Measurements from ENCODE around the gene PLCXD1.

PLCXD1 gene

DNA sequence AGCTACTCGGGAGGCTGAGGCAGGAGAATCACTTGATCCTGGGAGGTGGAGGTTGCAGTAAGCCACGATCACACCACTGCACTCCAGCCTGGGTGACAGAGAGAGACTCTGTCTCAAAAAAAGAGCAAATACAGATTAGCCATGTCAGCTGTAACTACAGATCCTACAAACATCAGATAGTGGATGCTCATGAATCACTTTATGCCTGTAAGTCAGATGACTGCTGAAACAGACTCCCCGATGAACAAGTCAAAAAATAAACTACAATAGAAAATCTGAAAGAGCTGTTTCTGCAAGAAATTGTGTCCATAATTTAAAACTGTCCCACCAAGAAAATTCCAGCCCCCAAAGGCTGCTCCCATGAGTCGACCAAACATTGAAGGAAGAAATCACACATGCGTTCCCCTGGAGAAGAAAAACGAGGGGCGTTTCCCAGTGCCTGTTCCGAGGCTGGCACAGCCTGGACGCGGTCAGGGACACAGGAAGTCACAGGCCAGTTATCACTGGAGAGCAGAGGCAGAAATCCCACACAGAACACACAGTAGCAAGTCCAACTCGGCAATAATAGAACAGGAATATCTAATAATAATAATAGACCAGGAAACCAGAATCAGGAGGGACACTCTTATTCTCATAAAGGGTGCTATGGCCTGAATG, 67.4 kb downstream of the PLCXD1 start:
- DNase-seq: no peak
- H3K4me2 ChIP-seq (ENCODE audit: insufficient read depth, low read length): no peak overlapping the region
- TF ChIP-seq EZH2 (IDR thresholded peaks at IDR 0.05; ENCODE audit: borderline replicate concordance, low read depth, low read length, severe bottlenecking): no peak
- TF ChIP-seq, protein P1, sequence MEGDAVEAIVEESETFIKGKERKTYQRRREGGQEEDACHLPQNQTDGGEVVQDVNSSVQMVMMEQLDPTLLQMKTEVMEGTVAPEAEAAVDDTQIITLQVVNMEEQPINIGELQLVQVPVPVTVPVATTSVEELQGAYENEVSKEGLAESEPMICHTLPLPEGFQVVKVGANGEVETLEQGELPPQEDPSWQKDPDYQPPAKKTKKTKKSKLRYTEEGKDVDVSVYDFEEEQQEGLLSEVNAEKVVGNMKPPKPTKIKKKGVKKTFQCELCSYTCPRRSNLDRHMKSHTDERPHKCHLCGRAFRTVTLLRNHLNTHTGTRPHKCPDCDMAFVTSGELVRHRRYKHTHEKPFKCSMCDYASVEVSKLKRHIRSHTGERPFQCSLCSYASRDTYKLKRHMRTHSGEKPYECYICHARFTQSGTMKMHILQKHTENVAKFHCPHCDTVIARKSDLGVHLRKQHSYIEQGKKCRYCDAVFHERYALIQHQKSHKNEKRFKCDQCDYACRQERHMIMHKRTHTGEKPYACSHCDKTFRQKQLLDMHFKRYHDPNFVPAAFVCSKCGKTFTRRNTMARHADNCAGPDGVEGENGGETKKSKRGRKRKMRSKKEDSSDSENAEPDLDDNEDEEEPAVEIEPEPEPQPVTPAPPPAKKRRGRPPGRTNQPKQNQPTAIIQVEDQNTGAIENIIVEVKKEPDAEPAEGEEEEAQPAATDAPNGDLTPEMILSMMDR (IDR thresholded peaks at IDR 0.05; ENCODE audit: borderline replicate concordance, extremely low read depth, low read length, poor library complexity, severe bottlenecking): no peak
- H2AFZ ChIP-seq (ENCODE audit: low read depth, low read length): no peak overlapping the region
- no peak for ATAC-seq (ENCODE audit: insufficient read depth, low read depth)
- H3K36me3 ChIP-seq (ENCODE audit: insufficient read depth, low read length): peaks cover 78% of the 10 kb centered on the region
- no peak overlapping the region for H3K9ac ChIP-seq (ENCODE audit: low read depth, low read length)
- no peaks in the 10 kb centered on the region for H3K27me3 ChIP-seq (ENCODE audit: insufficient read depth, low read length, poor library complexity)
- H4K20me1 ChIP-seq (ENCODE audit: insufficient read depth, low read length): peaks cover 13% of the 10 kb centered on the region
- H3K4me3 ChIP-seq (ENCODE audit: low read depth in 1 of 2, low read length in 2 of 2): no peak overlapping the region
- peaks cover 16% of the 10 kb centered on the region for H3K9me3 ChIP-seq (ENCODE audit: insufficient read depth, low read length, severe bottlenecking)
- H3K4me1 ChIP-seq (ENCODE audit: insufficient read depth, low read length): no peaks in the 10 kb centered on the region
- H3K27ac ChIP-seq (ENCODE audit: low read length): no peak overlapping the region
- H3K79me2 ChIP-seq (ENCODE audit: insufficient read depth, low read length): peaks cover 49% of the 10 kb centered on the region

DNA sequence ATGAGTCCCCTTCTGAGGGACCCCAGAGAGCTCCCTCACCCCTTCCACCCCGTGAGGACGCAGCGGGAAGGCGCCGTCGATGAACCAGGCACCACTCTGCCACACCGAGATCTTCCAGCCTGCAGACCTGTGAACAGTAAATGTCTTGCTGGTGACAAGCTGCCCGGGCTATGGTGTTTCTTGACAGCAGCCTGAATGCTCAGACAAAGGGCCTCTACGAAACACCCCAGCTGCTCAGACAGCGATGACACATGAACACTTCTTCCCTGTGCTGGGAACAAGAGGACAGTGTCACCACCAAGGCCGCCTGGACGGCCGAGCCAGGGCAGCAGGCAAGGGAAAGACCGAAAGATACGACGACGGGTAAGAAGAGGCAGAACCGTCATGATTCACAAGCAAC, 68.0 kb downstream of the PLCXD1 start:
- Histone ChIP-seq H3K4me2 (ENCODE audit: insufficient read depth, low read length) (no peak overlapping the region), H3K4me1 (ENCODE audit: insufficient read depth, low read length) (no peaks in the 10 kb centered on the region), H3K79me2 (ENCODE audit: insufficient read depth, low read length) (peaks cover 55% of the 10 kb centered on the region), H3K4me3 (ENCODE audit: low read depth in 1 of 2, low read length in 2 of 2) (no peak overlapping the region), H3K27ac (ENCODE audit: low read length) (no peak overlapping the region), H2AFZ (ENCODE audit: low read depth, low read length) (no peak overlapping the region), H4K20me1 (ENCODE audit: insufficient read depth, low read length) (peaks cover 13% of the 10 kb centered on the region), H3K27me3 (ENCODE audit: insufficient read depth, low read length, poor library complexity) (no peaks in the 10 kb centered on the region), H3K36me3 (ENCODE audit: insufficient read depth, low read length) (peaks cover 73% of the 10 kb centered on the region), H3K9me3 (ENCODE audit: insufficient read depth, low read length, severe bottlenecking) (peaks cover 13% of the 10 kb centered on the region), H3K9ac (ENCODE audit: low read depth, low read length) (no peak overlapping the region)
- no peak for ATAC-seq (ENCODE audit: insufficient read depth, low read depth)
- no peak for DNase-seq
- TF ChIP-seq, protein P1 (IDR thresholded peaks at IDR 0.05; ENCODE audit: borderline replicate concordance, extremely low read depth, low read length, poor library complexity, severe bottlenecking): no peak
- TF ChIP-seq EZH2 (IDR thresholded peaks at IDR 0.05; ENCODE audit: borderline replicate concordance, low read depth, low read length, severe bottlenecking): no peak

DNA sequence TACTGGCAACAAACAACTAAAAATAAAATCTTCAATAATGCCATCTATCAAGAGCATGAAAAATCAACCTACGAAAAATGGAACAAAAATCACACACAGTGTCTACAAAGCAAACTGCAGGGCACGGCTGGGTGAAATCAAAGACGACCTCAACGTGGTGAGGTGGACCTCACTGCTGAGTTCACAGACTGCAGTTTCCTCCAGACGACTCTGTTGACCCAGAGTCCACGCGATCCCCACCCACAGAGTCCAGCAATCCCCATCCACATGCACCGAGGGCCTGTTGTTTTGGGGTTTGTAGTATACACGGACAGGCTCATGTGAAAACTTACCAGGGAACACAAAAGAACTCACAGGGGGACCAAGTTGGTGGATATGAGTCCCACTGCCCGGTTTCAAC, 68.5 kb downstream of the PLCXD1 start:
- no peak overlapping the region for H3K9ac ChIP-seq (ENCODE audit: low read depth, low read length)
- peaks cover 13% of the 10 kb centered on the region for H4K20me1 ChIP-seq (ENCODE audit: insufficient read depth, low read length)
- H3K27ac ChIP-seq (ENCODE audit: low read length): no peak overlapping the region
- peaks cover 60% of the 10 kb centered on the region for H3K79me2 ChIP-seq (ENCODE audit: insufficient read depth, low read length)
- peaks cover 8% of the 10 kb centered on the region for H3K9me3 ChIP-seq (ENCODE audit: insufficient read depth, low read length, severe bottlenecking)
- no peak overlapping the region for H3K4me2 ChIP-seq (ENCODE audit: insufficient read depth, low read length)
- H3K36me3 ChIP-seq (ENCODE audit: insufficient read depth, low read length): peaks cover 73% of the 10 kb centered on the region
- TF ChIP-seq EZH2 (IDR thresholded peaks at IDR 0.05; ENCODE audit: borderline replicate concordance, low read depth, low read length, severe bottlenecking): no peak
- TF ChIP-seq, protein P1 (IDR thresholded peaks at IDR 0.05; ENCODE audit: borderline replicate concordance, extremely low read depth, low read length, poor library complexity, severe bottlenecking): no peak
- ATAC-seq (ENCODE audit: insufficient read depth, low read depth) (no peak), DNase-seq (no peak)
- no peaks in the 10 kb centered on the region for H3K4me1 ChIP-seq (ENCODE audit: insufficient read depth, low read length)
- H3K4me3 ChIP-seq (ENCODE audit: low read depth in 1 of 2, low read length in 2 of 2): no peak overlapping the region
- no peak overlapping the region for H2AFZ ChIP-seq (ENCODE audit: low read depth, low read length)
- no peaks in the 10 kb centered on the region for H3K27me3 ChIP-seq (ENCODE audit: insufficient read depth, low read length, poor library complexity)

All from DND-41 (cell line).